SU-DHL-6 (cell line): Measurements from ENCODE around the gene IMPG1.

Experiments
- H2AFZ ChIP-seq: fragments of 200-600 bp; sonication (generic); 2 replicates; pipeline ENCODE4 v1.6.1; 2014; ENCODE audit warnings: low read depth, mild to moderate bottlenecking, moderate library complexity, mixed read lengths, antibody characterized with exemption, low read length; ENCODE audit not compliant: severe bottlenecking
- H3F3A ChIP-seq: fragments of 200-600 bp; shearing (Covaris generic); 2 replicates; pipeline ENCODE4 v1.6.0; 2016; ENCODE audit warnings: antibody characterized with exemption, mild to moderate bottlenecking; ENCODE audit not compliant: insufficient read depth
- H3K27ac ChIP-seq: fragments of 200-600 bp; sonication (generic); 2 replicates; pipeline ENCODE4 v1.5.1; 2016; ENCODE audit warnings: low read depth, mild to moderate bottlenecking, low read length, moderate library complexity, mixed read lengths
- H3K27me3 ChIP-seq: fragments of 200-600 bp; sonication (generic), shearing (Covaris generic); 2 replicates; pipeline ENCODE4 v1.6.0; 2014; ENCODE audit warnings: mild to moderate bottlenecking, low read length
- H3K36me3 ChIP-seq: fragments of 200-600 bp; sonication (generic); 2 replicates; pipeline ENCODE4 v1.6.1; 2014; ENCODE audit warnings: mild to moderate bottlenecking, low read length, mixed read lengths
- H3K4me2 ChIP-seq: fragments of 300-600, 200-600 bp; shearing (Covaris generic), sonication (generic); 2 replicates; pipeline ENCODE4 v1.6.0; 2014; ENCODE audit warnings: low read length, low read depth, mild to moderate bottlenecking; ENCODE audit not compliant: poor library complexity, severe bottlenecking
- H3K4me3 ChIP-seq: fragments of 200-600 bp; sonication (generic); 2 replicates; pipeline ENCODE4 v1.5.1; 2014; ENCODE audit warnings: antibody characterized with exemption, low read length, mild to moderate bottlenecking, mixed read lengths; ENCODE audit not compliant: insufficient read depth, poor library complexity, severe bottlenecking
- H3K79me2 ChIP-seq: fragments of 200-600 bp; sonication (generic); 2 replicates; pipeline ENCODE4 v1.6.1; 2014; ENCODE audit warnings: mild to moderate bottlenecking, low read length, moderate library complexity; ENCODE audit not compliant: insufficient read depth
- H3K9ac ChIP-seq: fragments of 200-600 bp; sonication (generic); 2 replicates; pipeline ENCODE4 v1.7.0; 2014; ENCODE audit warnings: mild to moderate bottlenecking, low read length
- H3K9me2 ChIP-seq: fragments of 200-600 bp; sonication (generic); replicated peaks from 2 replicates; pipeline ENCODE4 v1.6.1; 2014; ENCODE audit warnings: low read length; ENCODE audit not compliant: insufficient read depth
- H3K9me3 ChIP-seq: fragments of 200-600 bp; sonication (generic); 2 replicates; pipeline ENCODE4 v1.6.1; 2014; ENCODE audit warnings: low read length, mixed read lengths; ENCODE audit not compliant: insufficient read depth
- H4K20me1 ChIP-seq: fragments of 200-600 bp; sonication (generic); 2 replicates; pipeline ENCODE4 v1.6.1; 2014; ENCODE audit warnings: low read depth, mild to moderate bottlenecking, antibody characterized with exemption, low read length, moderate library complexity, mixed read lengths
- CTCF ChIP-seq: fragments of 200-600 bp; sonication (generic); IDR thresholded peaks from one replicate; pipeline ENCODE4 v1.5.1; 2017; ENCODE audit warnings: antibody characterized with exemption, mild to moderate bottlenecking, low read length, moderate library complexity; ENCODE audit not compliant: insufficient read depth, poor library complexity, severe bottlenecking
- EZH2phosphoT487 ChIP-seq: fragments of 200-600 bp; sonication (generic), shearing (Covaris generic); conservative IDR thresholded peaks from 2 replicates; pipeline ENCODE4 v1.6.1; 2018; ENCODE audit warnings: mild to moderate bottlenecking, antibody characterized with exemption, low read length, moderate library complexity, mixed read lengths

The IMPG1 gene

DNA sequence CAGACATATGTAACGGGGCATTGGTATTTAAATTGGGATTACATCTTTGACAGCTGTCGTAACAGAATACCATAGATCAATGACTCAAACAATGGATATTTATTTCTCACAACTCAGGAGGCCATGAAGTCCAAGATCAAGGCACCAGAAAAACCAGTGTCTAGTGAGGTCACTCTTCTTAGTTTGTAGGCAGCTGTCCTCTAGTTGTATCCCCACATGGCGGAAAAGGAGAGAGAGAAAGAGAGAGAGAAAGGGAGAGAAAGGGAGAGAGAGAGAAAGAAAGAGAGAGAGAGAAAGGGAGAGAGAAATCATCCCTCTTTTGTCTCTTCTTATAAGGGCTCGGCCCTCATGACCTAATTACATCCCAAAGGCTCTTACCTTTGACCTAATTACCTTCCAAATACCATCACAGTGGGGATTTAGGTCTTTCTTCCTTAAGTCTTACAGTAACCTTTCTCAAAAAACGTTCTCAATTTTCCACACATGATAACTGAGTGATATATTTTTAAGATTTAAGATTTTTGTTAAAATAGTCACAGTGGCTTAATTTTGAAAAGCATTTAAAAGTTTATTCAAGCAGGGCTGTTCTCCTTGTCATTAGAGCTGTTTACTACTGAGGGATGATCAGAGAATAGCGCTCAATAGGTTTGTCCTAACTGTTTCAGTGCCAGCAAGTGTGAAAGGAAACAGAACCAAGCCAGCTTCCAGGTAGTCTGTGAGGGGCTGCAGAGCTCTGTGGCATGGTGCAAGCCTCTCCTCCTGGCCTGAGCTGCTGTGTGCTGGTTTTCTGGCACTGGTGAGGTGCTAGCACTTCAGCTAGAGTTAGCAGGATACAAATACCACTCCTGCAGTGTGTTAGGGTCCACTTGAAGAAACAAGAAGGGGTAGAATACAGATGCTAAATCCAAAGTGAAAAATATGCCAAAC lies 79.0 kb downstream of the IMPG1 start:
- no peaks in the 10 kb centered on the region for H3K36me3 ChIP-seq
- no peaks in the 10 kb centered on the region for H4K20me1 ChIP-seq
- no peak overlapping the region for H3K4me3 ChIP-seq
- H3K9me2 ChIP-seq, result no peaks in the 10 kb centered on the region
- no peak overlapping the region for H3K27ac ChIP-seq
- H3K4me2 ChIP-seq, result no peak overlapping the region
- no peak overlapping the region for H2AFZ ChIP-seq
- TF ChIP-seq EZH2phosphoT487, result no peak
- TF ChIP-seq CTCF, result no peak
- H3F3A ChIP-seq, result no peaks in the 10 kb centered on the region
- no peaks in the 10 kb centered on the region for H3K79me2 ChIP-seq
- H3K9ac ChIP-seq, result no peak overlapping the region
- H3K27me3 ChIP-seq, result no peaks in the 10 kb centered on the region
- H3K9me3 ChIP-seq, result no peaks in the 10 kb centered on the region

DNA sequence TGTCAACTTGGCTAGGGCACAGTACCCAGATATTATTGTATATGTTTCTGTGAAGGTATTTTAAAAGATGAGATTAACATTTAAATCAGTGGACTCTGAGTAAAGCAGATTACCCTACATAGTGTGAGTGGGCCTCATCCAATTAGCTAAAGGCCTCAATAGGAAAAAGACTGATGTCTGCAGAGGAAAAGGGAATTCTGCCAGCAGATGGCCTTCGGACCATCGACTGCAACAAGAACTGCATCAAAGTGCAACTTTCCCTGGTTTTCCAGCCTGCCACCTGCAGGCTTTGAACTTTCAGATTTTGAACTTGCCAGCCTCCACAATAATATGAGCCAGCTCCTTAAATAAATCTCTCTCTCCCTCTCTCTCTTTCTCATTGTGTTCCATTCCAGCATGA lies 80.5 kb downstream of the IMPG1 start:
- TF ChIP-seq CTCF (no peak), EZH2phosphoT487 (no peak)
- H3K27ac ChIP-seq, result no peak overlapping the region
- no peaks in the 10 kb centered on the region for H4K20me1 ChIP-seq
- no peaks in the 10 kb centered on the region for H3K9me3 ChIP-seq
- H3K4me3 ChIP-seq, result no peak overlapping the region
- H2AFZ ChIP-seq, result no peak overlapping the region
- H3K9me2 ChIP-seq, result no peaks in the 10 kb centered on the region
- no peak overlapping the region for H3K9ac ChIP-seq
- H3K79me2 ChIP-seq, result no peaks in the 10 kb centered on the region
- H3F3A ChIP-seq, result no peaks in the 10 kb centered on the region
- no peak overlapping the region for H3K4me2 ChIP-seq
- H3K27me3 ChIP-seq, result no peaks in the 10 kb centered on the region
- H3K36me3 ChIP-seq, result no peaks in the 10 kb centered on the region

- no peak overlapping the region for H3K9ac ChIP-seq
- TF ChIP-seq CTCF (no peak), EZH2phosphoT487 (no peak)
- H3K9me3 ChIP-seq, result no peaks in the 10 kb centered on the region
- no peak overlapping the region for H3K4me3 ChIP-seq
- H2AFZ ChIP-seq, result no peak overlapping the region
- H3F3A ChIP-seq, result no peaks in the 10 kb centered on the region
- H3K79me2 ChIP-seq, result no peaks in the 10 kb centered on the region
- H3K4me2 ChIP-seq, result no peak overlapping the region
- H3K27me3 ChIP-seq, result no peaks in the 10 kb centered on the region
- H4K20me1 ChIP-seq, result no peaks in the 10 kb centered on the region
- no peaks in the 10 kb centered on the region for H3K9me2 ChIP-seq
- no peak overlapping the region for H3K27ac ChIP-seq
- H3K36me3 ChIP-seq, result no peaks in the 10 kb centered on the region
These were observed 85.5 kb downstream of the IMPG1 start for GRCh38 chr6:75986935-75987334.
